OCI-LY7 (cell line): Measurements from ENCODE around the gene GRM5. TPM values are rescaled to one million over a fixed set of nuclear protein-coding genes. Genes with fewer than 3 reads are reported as not detected.

Experiments
- BruUV-seq: library from RNA; stranded (reverse); fragments of 400-500 nt; replicated peaks from 2 replicates; lab custom pipeline; 2021; lab: Mats Ljungman, UMichigan
- CTCF ChIA-PET: fragments of 300-600 bp; sonication (Branson Sonifier 250); formaldehyde crosslinking; loops from one replicate; lab custom pipeline; 2022; ENCODE audit warnings: antibody characterized with exemption; ENCODE audit not compliant: unreplicated experiment; lab: Charles Lee
- POLR2A ChIA-PET: fragments of 300-600 bp; sonication (Branson Sonifier 250); formaldehyde crosslinking; loops from one replicate; lab custom pipeline; 2022; ENCODE audit warnings: antibody characterized with exemption; lab: Charles Lee
- DNase-seq: peaks from one replicate; pipeline ENCODE4 v3.0.0-alpha.2; 2015; ENCODE audit warnings: low spot score
- H2AFZ ChIP-seq: fragments of 200-600 bp; sonication (generic), shearing (Covaris generic); 2 replicates; pipeline ENCODE4 v1.6.1; 2014; ENCODE audit warnings: mild to moderate bottlenecking, antibody characterized with exemption, low read length, moderate library complexity
- H3K27ac ChIP-seq: fragments of 200-600 bp; sonication (generic); 2 replicates; pipeline ENCODE4 v1.5.1; 2014; ENCODE audit warnings: mixed run types, low read depth, mild to moderate bottlenecking, moderate library complexity, low read length, inconsistent platforms; ENCODE audit not compliant: poor library complexity, severe bottlenecking
- H3K36me3 ChIP-seq: fragments of 200-600 bp; sonication (generic); 2 replicates; pipeline ENCODE4 v1.6.1; 2014; ENCODE audit warnings: mild to moderate bottlenecking, antibody characterized with exemption, low read length, moderate library complexity, mixed read lengths; ENCODE audit not compliant: insufficient read depth
- H3K4me1 ChIP-seq: fragments of 200-600 bp; sonication (generic); 2 replicates; pipeline ENCODE4 v1.5.1; 2014; ENCODE audit warnings: mild to moderate bottlenecking, low read length; ENCODE audit not compliant: insufficient read depth, poor library complexity, severe bottlenecking
- H3K4me2 ChIP-seq: fragments of 200-600 bp; sonication (generic); 2 replicates; pipeline ENCODE4 v1.6.1; 2014; ENCODE audit warnings: mild to moderate bottlenecking, low read length
- H3K4me3 ChIP-seq: fragments of 200-600 bp; sonication (generic); 2 replicates; pipeline ENCODE4 v1.5.1; 2014; ENCODE audit warnings: mild to moderate bottlenecking, low read depth, low read length; ENCODE audit not compliant: poor library complexity, severe bottlenecking
- H3K79me2 ChIP-seq: fragments of 200-600 bp; sonication (generic); 2 replicates; pipeline ENCODE4 v1.6.1; 2016; ENCODE audit warnings: low read depth, mild to moderate bottlenecking, low read length, moderate library complexity, mixed read lengths; ENCODE audit not compliant: insufficient read depth
- H3K9me2 ChIP-seq: fragments of 200-600 bp; sonication (generic); 2 replicates; pipeline ENCODE4 v1.6.1; 2016; ENCODE audit warnings: mild to moderate bottlenecking, low read length, mixed read lengths; ENCODE audit not compliant: insufficient read depth
- H3K9me3 ChIP-seq: fragments of 200-600 bp; sonication (generic); 2 replicates; pipeline ENCODE4 v1.6.1; 2014; ENCODE audit warnings: mild to moderate bottlenecking, mixed run types, low read length, mixed read lengths
- H4K20me1 ChIP-seq: fragments of 200-600 bp; sonication (generic); 2 replicates; pipeline ENCODE4 v1.6.1; 2014; ENCODE audit warnings: mild to moderate bottlenecking, antibody characterized with exemption, low read length, moderate library complexity, mixed read lengths; ENCODE audit not compliant: insufficient read depth
- CTCF ChIP-seq: fragments of 200-600 bp; sonication (generic); conservative IDR thresholded peaks from 2 replicates; pipeline ENCODE4 v1.5.1; 2014; ENCODE audit warnings: mild to moderate bottlenecking, antibody characterized with exemption, low read length, moderate library complexity, mixed read lengths
- EZH2phosphoT487 ChIP-seq: fragments of 200-600 bp; sonication (generic); IDR thresholded peaks from 2 replicates; pipeline ENCODE4 v1.6.1; 2018; ENCODE audit warnings: low read depth, borderline replicate concordance, mild to moderate bottlenecking, mixed run types, antibody characterized with exemption, low read length, moderate library complexity, mixed read lengths
- intact Hi-C: fragments of 100-400 bp; cut with micrococcal nuclease; formaldehyde crosslinking; loops from one replicate; pipeline ENCODE4 v1.10.0; 2022; ENCODE audit not compliant: unreplicated experiment
- total RNA-seq, 2 experiments: library from RNA; depleted of rRNA in 1 of 2; stranded (reverse); fragments of >200 nt in 1 of 2; shearing (Covaris generic) in 1 of 2; gene quantifications; 2 replicates each; pipeline ENCODE4 v1.2.3, GENCODE V29; 2014 to 2022

Gene GRM5
- total RNA-seq, 2 experiments from 2014 or later = not detected

- intact Hi-C loops = no loop called here
- no TSS peak for BruUV-seq
- H2AFZ ChIP-seq = no peak overlapping the region
Measured at GRCh38 chr11:88489030-88489429, 576.8 kb downstream of the GRM5 start.

GRCh38 chr11:88487646-88488045, 578.1 kb downstream of the GRM5 start:
- no peaks in the 10 kb centered on the region for H4K20me1 ChIP-seq
- CTCF ChIA-PET = interaction anchor here (0.7 kb wide), 1 partner anchor 9 kb away, joined by 3 read pairs; no protein-coding TSS in a partner anchor
- H3K9me2 ChIP-seq = no peaks in the 10 kb centered on the region
- H2AFZ ChIP-seq = no peak overlapping the region
- H3K27ac ChIP-seq = no peak overlapping the region
- H3K4me1 ChIP-seq = no peaks in the 10 kb centered on the region
- POLR2A ChIA-PET = no interaction called here
- intact Hi-C loops = no loop called here
- H3K9me3 ChIP-seq = no peaks in the 10 kb centered on the region
- TF ChIP-seq CTCF = no peak
- no peak for TF ChIP-seq EZH2phosphoT487
- H3K79me2 ChIP-seq = no peaks in the 10 kb centered on the region
- no peaks in the 10 kb centered on the region for H3K36me3 ChIP-seq
- H3K4me2 ChIP-seq = no peak overlapping the region
- DNase-seq = no peak
- H3K4me3 ChIP-seq = no peak overlapping the region
- no TSS peak for BruUV-seq

More at GRCh38 chr11:88489030-88489429, 576.8 kb downstream of the GRM5 start:
- DNase-seq = no peak
- Histone ChIP-seq H3K9me3 (no peaks in the 10 kb centered on the region), H3K9me2 (no peaks in the 10 kb centered on the region), H3K79me2 (no peaks in the 10 kb centered on the region), H3K4me2 (no peak overlapping the region), H4K20me1 (no peaks in the 10 kb centered on the region), H3K27ac (no peak overlapping the region), H3K36me3 (no peaks in the 10 kb centered on the region), H3K4me1 (no peaks in the 10 kb centered on the region), H3K4me3 (no peak overlapping the region)
- CTCF ChIA-PET = no interaction called here
- POLR2A ChIA-PET = interaction anchor here (0.9 kb wide), 1 partner anchor 35 kb away, joined by 3 read pairs; no protein-coding TSS in a partner anchor
- TF ChIP-seq EZH2phosphoT487 = no peak
- no peak for TF ChIP-seq CTCF

- DNase-seq = peak; percentile 55
- intact Hi-C loops = no loop called here
- no peaks in the 10 kb centered on the region for H3K4me1 ChIP-seq
- ChIA-PET POLR2A (interaction anchor here (0.6 kb wide), 2 partner anchors 85 to 996 kb away, joined by 3 read pairs; no protein-coding TSS in a partner anchor), CTCF (no interaction called here)
- H3K36me3 ChIP-seq = no peaks in the 10 kb centered on the region
- no peaks in the 10 kb centered on the region for H3K9me2 ChIP-seq
- no peaks in the 10 kb centered on the region for H3K79me2 ChIP-seq
- H3K4me3 ChIP-seq = no peak overlapping the region
- no peaks in the 10 kb centered on the region for H4K20me1 ChIP-seq
- BruUV-seq = no TSS peak
- H2AFZ ChIP-seq = no peak overlapping the region
- no peak overlapping the region for H3K27ac ChIP-seq
- H3K9me3 ChIP-seq = no peaks in the 10 kb centered on the region
- H3K4me2 ChIP-seq = no peak overlapping the region
- TF ChIP-seq CTCF (peak; percentile 86), EZH2phosphoT487 (no peak)
Measured at GRCh38 chr11:88484873-88485621, 580.7 kb downstream of the GRM5 start.
